Measurements from ENCODE around the gene C2CD3.

GRCh38 chr11:74014880-74015279, 155.9 kb downstream of the C2CD3 start:
- no peak for TF ChIP-seq CTCF (IDR thresholded peaks at IDR 0.05)
- no peak for TF ChIP-seq POLR2A (IDR thresholded peaks at IDR 0.05)
- TF ChIP-seq POLR2AphosphoS5 (IDR thresholded peaks at IDR 0.05) = no peak

Data from upper lobe of left lung (tissue), 4 donors.